GM23338 (cell line): Measurements from ENCODE around the gene ARFIP1.
A peak's percentile ranks its signal among the peaks of the same experiment; 100 is the strongest.

Source experiments
- CREB1 ChIP-seq: fragments of 250-450 bp; sonication (Bioruptor Pico); IDR thresholded peaks from 2 replicates; pipeline ENCODE4 v1.5.0; 2020; ENCODE audit warnings: low read depth, mild to moderate bottlenecking, moderate library complexity
- CTCF ChIP-seq, 2 experiments: fragments of 200-600 bp in 1 of 2; sonication (generic) in 1 of 2; conservative IDR thresholded peaks; 2 replicates each; pipeline versions ENCODE4 v1.5.1 to v1.6.1; 2016 to 2017; ENCODE audit warnings: antibody characterized with exemption in 2 of 2, low read depth in 2 of 2, mild to moderate bottlenecking in 2 of 2, moderate library complexity in 1 of 2
- EZH2phosphoT487 ChIP-seq: fragments of 200-600 bp; sonication (generic); IDR thresholded peaks from one replicate; pipeline ENCODE4 v1.8.1; 2018; ENCODE audit warnings: antibody characterized with exemption; ENCODE audit not compliant: unreplicated experiment
- POLR2AphosphoS5 ChIP-seq: IDR thresholded peaks from 2 replicates; pipeline ENCODE4 v1.6.1; 2016; ENCODE audit warnings: antibody characterized with exemption, low read depth
- REST ChIP-seq: IDR thresholded peaks from one replicate; pipeline ENCODE4 v1.6.1; 2018; ENCODE audit warnings: antibody characterized with exemption; ENCODE audit not compliant: unreplicated experiment

GRCh38 chr4:152779513-152780266 is at the start of gene ARFIP1, which contains the start of gene TIGD4:
- TF ChIP-seq CTCF (conservative IDR thresholded peaks at IDR 0.05; ENCODE audit: low read depth in 2 of 2) (peak; percentile 43 to 70), REST (no peak), CREB1 (CRISPR knock-in tag) (peak; percentile 77), EZH2phosphoT487 (no peak), POLR2AphosphoS5 (peak; percentile 67)
